Neural progenitor cell (in vitro differentiated cells): Measurements from ENCODE around the gene UNC119B.

Source experiments
- EZH2 ChIP-seq: fragments of 200-600 bp; sonication (generic); IDR thresholded peaks from 2 replicates; pipeline ENCODE4 v1.6.1; 2017; ENCODE audit warnings: antibody characterized with exemption, mild to moderate bottlenecking, moderate library complexity
- EZH2phosphoT487 ChIP-seq: fragments of 200-600 bp; sonication (generic); IDR thresholded peaks from 2 replicates; pipeline ENCODE4 v1.6.1; 2017; ENCODE audit warnings: antibody characterized with exemption
- TF ChIP-seq, protein P1 (sequence below): fragments of 200-600 bp; sonication (generic); IDR thresholded peaks from 2 replicates; pipeline ENCODE4 v1.5.1; 2017; ENCODE audit warnings: antibody characterized with exemption, mild to moderate bottlenecking

DNA sequence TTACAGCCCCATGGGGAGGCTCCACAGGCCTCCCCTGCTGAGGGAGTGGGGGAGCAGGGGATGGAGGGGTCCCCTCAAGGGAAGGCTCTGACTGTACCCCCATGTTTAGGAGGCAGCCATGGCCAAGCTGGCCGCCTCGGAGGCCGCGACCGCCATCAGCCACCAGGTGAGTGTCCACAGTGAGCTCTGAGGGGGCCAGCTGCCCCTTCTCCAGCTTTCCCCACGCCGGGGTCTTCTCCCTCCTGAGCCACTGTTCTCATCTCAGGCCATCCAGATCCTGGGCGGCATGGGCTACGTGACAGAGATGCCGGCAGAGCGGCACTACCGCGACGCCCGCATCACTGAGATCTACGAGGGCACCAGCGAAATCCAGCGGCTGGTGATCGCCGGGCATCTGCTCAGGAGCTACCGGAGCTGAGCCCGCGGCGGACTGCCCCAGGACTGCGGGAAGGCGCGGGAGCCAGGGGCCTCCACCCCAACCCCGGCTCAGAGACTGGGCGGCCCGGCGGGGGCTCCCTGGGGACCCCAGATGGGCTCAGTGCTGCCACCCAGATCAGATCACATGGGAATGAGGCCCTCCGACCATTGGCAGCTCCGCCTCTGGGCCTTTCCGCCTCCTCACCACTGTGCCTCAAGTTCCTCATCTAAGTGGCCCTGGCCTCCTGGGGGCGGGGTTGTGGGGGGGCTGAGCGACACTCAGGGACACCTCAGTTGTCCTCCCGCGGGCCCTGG lies 28.9 kb downstream of the UNC119B start:
- TF ChIP-seq, protein P1, sequence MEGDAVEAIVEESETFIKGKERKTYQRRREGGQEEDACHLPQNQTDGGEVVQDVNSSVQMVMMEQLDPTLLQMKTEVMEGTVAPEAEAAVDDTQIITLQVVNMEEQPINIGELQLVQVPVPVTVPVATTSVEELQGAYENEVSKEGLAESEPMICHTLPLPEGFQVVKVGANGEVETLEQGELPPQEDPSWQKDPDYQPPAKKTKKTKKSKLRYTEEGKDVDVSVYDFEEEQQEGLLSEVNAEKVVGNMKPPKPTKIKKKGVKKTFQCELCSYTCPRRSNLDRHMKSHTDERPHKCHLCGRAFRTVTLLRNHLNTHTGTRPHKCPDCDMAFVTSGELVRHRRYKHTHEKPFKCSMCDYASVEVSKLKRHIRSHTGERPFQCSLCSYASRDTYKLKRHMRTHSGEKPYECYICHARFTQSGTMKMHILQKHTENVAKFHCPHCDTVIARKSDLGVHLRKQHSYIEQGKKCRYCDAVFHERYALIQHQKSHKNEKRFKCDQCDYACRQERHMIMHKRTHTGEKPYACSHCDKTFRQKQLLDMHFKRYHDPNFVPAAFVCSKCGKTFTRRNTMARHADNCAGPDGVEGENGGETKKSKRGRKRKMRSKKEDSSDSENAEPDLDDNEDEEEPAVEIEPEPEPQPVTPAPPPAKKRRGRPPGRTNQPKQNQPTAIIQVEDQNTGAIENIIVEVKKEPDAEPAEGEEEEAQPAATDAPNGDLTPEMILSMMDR = no peak
- no peak for TF ChIP-seq EZH2
- no peak for TF ChIP-seq EZH2phosphoT487
